Activated T-helper 9 cell treated with anti-CD3 and anti-CD28 coated beads, Interleukin-2, amount 50 U/mL, for 16 hours (primary cell): ENCODE data around the gene TMEM138.

Source experiments
- DNase-seq: peaks from one replicate; pipeline ENCODE4 v3.0.0-alpha.2; 2020; ENCODE audit warnings: low read depth

TMEM138 gene

DNA sequence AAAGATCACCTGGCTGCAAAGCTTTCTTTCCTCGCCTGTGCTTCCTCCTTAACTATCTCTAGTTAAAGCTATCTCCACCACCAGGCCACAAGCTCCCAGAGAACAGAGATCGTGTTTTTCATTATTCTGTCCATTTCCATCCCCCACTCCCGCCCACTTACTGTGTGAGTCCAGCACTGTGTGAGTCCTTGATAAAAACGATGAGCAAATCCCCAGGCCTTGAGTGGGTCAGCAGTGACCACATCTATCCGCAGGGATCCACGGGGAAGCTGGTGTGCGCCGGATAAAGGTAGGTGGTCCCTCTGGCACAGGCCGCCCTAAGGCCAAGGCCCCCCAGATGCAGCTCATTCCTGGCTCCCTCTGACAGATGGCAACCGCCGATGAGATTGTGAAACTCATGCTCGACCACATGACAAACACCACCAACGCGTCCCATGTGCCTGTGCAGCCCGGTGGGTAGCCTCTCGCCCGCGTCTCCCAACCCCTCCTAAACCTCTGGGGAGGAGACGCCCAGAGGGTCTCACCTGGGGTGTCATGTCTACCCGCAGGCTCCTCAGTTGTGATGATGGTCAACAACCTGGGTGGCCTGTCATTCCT, 19.9 kb upstream of the TMEM138 start:
- DNase-seq = no peak

DNA sequence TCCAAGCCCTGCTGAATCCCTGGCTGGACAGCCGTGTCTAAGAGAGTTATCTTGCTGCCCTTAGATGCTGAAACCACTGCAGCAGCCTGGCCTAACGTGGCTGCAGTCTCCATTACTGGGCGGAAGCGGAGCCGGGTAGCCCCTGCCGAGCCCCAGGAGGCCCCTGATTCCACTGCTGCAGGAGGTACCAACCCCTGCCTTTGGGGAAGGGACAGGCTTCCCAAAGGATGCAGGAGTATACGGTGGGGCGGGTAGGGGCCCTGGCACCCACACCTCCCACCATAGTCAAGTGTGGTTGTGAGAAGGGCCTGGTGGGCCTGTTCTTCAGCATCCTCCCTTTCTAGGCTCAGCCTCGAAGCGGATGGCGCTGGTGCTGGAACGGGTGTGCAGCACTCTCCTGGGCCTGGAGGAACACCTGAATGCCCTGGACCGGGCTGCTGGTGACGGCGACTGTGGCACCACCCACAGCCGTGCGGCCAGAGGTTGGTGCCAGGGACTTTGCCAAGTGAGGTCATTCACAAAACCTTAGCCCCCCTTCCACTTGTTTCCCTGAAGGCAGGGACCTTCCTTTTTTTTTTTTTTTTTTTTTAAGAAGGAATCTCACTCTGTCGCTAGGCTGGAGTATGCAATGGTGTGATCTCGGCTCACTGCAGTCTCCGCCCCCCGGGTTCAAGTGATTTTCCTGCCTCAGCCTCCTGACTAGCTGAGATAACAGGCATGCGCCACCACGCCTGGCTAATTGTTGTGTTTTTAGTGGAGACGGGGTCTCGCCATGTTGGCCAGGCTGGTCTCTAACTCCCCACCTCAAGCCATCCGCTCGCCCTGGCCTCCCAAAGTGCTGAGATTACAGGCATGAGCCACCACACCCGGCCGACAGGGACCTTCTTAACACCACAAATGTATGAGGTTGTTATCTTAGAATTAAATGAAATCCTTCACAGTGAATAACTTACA, 18.1 kb upstream of the TMEM138 start:
- DNase-seq = no peak

DNA sequence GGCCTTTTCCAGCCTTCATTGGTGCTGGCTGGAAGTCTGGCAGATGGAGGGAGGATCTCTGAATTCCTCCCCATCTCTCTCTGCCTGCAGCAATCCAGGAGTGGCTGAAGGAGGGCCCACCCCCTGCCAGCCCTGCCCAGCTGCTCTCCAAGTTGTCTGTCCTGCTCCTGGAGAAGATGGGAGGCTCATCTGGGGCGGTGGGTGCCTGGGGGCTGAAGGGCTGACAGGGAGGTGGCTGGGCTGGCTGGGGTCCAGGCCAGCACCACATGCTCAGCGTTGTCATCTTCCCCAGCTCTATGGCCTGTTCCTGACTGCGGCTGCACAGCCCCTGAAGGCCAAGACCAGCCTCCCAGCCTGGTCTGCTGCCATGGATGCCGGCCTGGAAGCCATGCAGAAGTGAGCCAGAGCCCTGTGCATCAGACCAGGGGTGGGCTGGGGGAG, 17.0 kb upstream of the TMEM138 start:
- no peak for DNase-seq

DNA sequence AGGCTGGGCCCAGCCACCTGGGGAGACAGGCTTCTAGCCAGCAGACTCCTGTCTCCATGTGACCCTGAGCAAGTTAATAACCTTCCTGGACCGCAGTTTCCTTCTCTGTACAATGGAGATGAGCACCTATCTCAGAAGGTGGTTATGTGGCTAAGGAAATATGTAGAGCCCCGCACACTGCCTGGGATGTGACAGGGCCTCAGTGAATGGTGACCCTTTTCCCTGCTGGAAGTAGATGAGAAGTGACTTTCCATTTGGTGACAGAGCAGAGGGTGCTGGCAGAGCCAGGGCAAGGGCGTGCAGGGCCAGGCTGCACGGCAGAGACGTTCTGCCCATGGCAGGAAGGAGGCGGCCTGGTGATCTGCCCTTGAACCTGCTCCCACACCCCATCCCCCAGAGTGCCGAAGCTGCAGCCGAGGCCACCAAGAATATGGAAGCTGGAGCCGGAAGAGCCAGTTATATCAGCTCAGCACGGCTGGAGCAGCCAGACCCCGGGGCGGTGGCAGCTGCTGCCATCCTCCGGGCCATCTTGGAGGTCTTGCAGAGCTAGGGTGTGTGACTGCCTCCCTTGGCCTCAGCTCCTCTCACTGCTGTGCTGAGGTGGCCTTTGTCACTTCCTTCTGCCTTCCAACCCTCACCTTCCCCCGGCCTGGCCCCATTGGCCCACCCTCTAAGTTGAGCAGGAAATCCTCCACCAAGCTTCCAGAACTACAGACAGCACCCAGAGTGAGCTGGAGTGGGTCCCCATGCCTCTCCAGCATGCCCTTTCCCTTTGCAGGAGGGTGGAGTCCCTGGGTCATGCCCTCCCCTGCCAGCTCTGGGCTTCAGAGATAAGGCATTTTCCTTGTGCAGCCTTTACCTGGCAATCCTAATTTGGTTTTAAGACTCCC, 16.0 kb upstream of the TMEM138 start:
- no peak for DNase-seq

DNA sequence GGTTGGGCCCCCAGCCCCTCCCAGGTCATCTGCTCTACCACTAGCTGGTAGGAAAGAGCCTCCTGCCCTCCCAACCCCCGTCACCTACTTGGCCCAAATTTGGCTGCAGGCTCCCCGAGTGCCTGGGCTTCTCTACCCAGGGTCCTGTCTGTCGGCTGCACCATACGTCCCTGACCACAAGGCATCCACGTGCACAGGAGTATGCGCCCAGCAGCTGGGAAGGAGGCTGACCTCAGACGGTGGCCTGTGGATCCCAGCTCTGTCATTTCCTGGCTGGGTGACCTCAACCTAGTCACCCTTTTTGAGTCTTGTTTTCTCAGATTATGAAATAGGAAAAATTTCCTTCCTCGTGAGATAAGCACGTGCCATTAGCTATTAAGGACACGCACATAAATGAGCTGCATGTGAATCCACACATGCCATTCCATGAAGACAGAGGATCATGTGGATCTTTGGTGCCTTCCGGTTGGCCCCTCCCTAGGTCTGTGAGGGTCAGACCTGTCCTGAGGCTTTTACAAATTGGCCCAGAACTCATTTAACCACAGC, 14.2 kb upstream of the TMEM138 start:
- DNase-seq = no peak

DNA sequence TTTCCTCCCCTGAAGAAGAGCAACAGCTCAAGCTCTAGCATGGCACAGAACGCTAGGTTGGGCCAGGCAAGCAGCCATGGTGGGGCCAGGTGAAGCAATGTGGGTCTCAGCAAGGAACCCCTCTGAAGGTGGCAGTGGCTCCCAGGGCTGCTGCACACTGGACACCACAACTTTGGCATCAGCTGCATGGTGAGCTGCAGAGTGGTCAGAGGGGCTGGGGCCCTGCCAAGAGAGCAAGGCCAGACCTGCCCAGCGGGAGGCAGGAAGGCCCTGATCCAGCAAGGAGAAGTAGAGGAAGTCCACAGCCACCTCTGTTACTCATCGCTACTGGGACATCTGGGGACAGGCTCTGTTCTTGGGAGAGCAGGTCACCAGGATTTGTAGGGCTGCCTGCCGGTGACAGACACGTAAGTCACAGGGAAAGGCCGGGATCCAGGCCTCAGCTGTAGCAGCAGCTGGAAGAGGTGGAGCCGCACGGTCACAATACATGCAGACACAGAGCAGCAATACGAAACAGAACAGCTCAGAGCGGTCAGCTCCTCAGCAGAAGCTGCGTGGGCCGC, 12.9 kb upstream of the TMEM138 start:
- DNase-seq = no peak

DNA sequence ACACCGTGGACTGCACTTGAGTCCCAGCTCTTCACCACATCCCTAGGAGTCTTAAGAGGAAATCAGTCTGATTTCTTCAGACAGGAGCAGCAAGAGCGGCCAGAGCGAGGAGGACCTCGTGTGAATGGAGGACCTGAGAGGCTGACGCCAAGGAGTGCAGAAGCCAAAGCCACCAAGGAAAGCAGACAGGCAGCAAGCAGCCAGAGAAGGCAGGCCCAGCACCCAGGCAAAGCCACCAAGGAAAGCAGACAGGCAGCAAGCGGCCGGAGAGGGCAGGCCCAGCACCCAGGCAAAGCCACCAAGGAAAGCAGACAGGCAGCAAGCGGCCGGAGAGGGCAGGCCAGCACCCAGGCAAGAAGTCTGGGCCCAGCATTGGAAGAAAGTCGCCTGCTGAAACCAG, 12.3 kb upstream of the TMEM138 start:
- DNase-seq = no peak

DNA sequence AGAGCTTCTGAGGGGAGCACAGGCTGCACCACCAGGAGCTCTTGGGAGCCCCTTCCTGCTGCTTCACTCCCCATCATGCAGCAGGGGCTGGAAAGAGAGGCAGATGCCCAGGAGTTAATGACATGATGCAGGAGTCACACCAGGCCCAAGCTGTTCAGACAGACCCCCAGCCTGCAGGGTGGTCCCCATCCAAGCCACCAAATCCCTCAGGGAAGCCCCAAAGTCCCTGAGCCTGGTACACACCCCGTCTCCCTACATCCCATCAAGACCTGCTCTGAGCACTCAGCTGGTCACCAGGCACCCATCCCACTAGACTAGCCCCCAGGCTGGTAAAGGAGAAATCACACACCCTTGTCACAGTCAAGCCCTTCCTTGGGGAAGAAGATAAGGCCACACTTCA, 11.8 kb upstream of the TMEM138 start:
- DNase-seq = no peak

DNA sequence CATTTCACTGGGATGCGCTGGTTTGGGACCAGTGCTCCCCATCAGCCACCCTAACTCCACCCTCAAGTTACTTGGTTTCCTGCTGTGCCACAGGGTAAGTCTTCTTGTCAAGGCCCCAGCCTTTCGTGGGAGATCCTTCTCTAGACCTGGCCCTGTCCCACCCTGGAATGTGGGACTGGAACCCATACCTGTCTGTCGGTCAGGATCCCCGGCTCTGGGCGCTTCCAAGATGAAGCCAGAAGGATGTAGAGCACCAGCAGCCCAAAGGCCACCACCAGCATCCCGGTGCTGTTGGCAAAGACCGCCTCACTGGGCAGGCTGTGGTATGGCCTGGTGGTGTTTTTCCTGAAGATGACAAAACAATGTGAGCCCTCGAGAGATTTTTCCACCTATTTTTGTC, 11.4 kb upstream of the TMEM138 start:
- DNase-seq = no peak

DNA sequence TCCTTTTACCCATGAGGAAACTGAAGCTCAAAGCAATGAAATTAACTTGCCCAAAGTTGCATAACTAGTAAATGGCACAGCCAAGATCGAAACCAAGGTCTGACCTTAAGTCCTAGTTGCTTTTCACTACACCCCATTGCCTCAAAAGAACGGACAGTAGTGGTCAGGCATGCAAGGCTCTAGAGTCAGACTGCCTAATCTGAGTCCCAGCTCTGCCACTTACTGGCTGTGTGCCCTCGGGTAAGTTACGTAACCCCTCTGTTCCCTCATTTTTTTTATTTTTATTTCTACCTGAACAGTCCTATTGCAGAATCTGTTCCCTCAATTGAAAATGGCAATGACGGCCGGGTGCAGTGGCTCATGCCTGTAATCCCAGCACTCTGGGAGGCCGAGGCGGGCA, 10.1 kb upstream of the TMEM138 start:
- DNase-seq = no peak

DNA sequence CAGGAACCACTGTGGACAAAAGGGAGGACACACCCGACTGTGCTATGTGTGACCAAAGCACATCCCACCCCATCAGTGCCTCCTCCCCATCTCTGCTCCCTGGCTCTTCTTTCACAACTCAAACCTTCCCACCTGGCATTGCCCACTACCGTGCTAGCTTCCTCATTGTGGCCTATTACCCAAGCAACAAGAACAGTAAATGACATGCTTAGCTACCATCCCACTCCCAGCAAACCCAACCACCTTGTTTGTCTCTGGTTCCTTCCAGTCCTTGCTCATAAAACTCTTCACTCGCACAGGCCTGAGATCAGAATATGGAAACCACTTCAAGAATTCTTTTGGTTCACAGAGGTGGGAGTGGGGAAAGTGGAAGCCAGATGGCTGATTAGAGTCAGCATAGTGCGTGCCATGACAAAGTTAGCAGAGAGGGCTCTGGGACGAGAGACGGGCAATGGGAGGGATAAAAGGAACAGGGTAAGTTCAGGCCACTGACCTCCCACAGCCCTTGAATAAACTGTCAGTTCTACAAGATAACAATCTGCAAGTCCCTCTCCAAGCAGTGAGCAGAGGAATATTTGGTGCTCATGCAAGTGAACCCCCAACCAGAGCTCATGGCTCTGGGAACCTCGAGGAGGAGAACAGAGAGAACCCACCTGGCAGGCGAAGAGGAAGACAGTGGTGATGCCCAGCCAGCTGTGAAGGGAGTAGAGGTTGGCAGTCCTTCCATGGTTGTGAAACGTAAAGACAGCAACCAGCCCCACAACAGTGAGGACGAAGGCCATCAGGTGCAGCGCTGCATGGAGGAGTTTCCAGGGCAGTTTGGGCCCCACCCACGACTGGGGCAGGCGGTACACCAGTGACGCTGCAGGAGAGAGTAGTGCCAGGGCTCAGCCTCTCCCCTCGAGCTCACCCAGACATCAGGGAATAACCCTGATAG, 8.8 kb upstream of the TMEM138 start:
- no peak for DNase-seq

DNA sequence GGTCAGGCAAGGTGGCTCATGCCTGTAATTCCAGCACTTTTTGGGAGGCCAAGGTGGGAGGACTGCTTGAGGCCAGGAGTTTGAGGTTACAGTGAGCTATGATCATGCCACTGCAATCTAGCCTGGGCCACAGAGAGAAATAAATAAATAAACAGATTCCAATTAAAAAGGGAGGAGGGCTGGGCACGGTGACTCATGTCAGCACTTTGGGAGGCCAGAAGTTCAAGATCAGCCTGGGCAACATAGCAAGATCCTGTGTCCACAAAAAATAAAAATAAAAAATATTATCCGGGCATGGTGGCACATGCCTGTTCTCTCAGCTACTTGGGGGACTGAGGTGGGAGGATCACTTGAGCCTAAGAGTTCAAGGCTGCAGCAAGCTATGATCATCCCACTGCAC, 8.0 kb upstream of the TMEM138 start:
- DNase-seq = no peak

DNA sequence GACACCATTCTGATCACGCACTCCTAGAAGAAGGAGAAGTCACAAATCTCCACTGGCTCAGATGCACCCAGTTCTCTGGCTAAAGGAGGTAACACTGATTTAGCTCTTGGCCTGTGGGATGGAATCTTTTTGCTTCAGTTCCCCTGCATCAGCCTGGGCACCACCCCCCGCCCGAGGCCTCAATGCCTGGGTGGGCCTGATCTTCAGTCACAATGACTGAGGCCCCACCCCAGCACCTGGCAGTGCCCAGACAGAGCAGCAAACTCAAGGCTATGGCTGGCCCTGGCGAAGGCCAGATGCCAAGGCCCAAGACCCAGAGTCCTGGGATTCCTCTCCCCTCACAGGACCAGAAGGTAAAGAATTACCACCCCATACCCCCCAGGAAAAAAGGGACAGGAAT, 5.5 kb upstream of the TMEM138 start:
- DNase-seq = no peak

DNA sequence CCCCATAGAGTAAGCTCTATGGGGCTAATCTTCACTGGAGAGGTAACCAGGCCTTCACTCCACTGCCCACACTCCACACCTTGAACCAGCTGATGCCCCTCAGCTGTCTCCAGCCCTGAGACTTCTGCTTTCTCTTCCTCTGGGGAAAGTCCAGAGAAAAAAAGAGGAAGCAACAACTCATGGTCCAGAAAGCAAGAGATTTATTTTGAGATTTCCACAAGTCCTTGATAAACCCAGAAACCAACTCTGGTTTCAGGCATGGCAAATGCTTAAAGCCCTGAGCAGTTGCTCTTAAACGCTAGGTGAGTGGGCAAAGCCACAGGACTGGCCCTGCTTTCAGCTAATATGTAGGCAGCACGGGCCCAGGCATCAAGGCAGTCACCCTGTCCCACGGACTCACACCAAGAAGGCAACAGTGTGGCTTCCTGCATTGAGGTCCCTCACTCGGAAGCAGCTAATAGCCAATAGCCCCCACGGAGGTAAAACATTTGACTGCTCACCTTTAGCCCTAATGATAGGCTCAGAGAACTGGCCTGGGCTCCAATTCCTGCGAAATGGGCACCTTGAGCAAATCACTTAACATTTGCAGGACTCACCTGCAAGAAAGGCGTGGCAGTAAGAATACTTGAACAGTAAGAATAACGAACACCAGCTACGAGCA, 4.8 kb upstream of the TMEM138 start:
- no peak for DNase-seq

DNA sequence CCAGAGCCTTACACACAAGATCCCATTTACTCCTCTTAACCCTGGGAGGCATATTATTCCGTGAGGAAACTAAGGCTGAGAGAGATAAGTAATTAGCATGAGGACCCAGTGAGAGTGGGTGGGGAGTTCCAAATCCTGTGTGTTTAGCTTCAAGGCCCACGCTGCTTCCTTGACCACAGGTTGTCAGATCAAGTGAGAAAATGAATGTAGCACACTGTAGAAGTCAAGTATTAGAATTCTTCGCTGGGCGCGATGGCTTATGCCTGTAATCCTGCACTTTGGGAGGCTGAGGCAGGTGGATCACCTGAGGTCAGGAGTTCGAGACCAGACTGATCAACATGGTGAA, 4.3 kb upstream of the TMEM138 start:
- no peak for DNase-seq

DNA sequence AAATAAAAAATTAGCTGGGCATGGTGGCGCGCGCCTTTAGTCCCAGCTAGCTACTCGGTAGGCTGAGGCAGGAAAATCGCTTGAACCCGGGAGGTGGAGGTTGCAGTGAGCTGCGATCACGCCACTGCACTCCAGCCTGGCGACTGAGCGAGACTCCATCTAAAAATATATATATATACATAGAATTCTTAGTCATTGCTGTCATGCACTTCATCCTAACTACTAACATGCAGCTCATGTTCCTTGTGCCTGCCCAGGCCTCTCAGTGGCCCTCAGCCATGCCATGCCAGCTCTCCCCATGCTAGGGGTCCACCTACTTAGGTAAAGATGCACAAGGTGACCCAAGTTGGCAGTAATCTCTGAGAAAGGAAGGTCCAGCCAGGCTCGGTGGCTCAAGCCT, 3.6 kb upstream of the TMEM138 start:
- DNase-seq = no peak

DNA sequence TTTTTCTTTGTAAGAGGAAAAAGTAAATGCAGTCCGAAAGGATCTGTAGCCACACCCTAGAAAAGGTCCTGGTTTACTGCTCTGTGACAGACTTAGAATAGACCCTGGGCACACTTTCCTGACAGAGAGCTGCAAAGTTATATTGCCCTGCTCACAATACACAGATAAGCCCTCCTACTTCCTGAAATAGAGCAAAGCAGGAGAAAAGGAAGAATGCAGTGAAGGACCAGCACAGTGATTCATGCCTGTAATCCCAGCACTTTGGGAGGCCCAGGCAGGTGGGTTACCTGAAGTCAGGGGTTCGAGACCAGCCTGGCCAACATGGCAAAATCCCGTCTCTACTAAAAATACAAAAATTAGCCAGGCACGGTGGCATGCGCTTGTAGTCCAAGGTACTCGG, 2.7 kb upstream of the TMEM138 start:
- no peak for DNase-seq

DNA sequence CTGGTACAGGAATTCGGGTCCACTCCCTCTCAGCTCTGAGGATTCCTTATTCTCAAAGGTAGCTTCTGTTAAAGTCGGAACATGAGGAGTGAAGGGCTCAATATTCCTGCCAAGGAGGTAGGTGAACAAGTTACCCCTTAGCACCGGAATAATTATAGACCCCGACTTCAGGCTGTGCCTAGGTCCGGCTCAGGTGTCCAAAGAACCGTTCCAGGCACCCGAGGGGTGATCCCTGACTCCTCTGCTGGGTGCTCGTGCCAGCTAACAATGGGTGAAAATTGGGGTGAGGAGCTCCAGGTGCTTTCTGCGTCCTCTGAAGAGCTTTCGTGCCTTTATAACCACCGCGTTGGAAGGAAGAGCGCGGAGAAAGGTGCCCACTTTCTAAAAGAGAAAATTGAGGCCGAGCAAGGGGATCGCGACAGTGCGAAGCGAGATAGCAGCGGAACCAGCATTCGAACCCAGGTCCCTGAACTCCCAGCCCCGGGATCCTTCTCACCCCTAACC, 885 bp upstream of the TMEM138 start:
- DNase-seq = no peak

DNA sequence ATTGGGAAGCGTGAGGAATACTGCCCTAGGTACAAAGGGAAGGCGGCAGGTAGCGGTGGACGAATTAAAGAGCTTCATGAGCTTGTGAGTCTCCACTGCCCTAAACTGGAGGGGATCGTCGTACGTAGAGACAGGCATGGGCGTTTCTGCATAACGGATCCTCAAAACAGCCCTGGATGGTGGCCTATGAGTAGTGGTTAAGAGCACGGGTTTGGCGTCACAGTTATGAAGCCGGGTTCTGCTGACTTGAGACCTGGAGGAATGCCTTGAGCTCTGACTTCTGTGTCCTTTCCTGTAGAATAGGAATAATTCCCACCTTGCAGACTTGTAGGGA, 335 bp downstream of the TMEM138 start:
- peak; percentile 1 for DNase-seq

DNA sequence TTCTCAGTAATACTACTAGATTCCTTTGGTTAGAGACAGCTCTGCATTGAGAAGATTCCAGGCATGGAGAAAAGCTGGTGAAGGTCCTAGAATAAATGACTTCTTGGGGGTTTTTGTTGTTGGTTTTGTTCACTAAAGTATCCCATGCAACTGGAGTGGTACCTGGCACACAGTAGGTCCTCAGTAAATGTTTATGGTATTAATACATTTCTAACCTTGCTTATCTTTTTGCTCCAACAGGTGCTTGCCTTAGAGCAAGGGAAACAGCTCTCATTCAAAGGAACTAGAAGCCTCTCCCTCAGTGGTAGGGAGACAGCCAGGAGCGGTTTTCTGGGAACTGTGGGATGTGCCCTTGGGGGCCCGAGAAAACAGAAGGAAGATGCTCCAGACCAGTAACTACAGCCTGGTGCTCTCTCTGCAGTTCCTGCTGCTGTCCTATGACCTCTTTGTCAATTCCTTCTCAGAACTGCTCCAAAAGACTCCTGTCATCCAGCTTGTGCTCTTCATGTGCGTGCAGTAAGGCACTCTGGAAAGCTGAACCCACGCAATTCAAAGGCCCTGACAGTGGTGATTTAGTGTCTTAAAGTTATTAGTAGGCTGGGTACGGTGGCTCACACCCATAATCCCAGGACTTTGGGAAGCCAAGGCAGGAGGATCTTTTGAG, 2.0 kb downstream of the TMEM138 start:
- DNase-seq = no peak
